K562 (cell line): ENCODE results near the gene PRELID3B. TPM values are rescaled to one million over a fixed set of nuclear protein-coding genes. Genes with fewer than 3 reads are reported as not detected.

Experiments used
- EP300 ChIP-seq: IDR thresholded peaks from 2 replicates; pipeline ENCODE4 v1.6.1; 2012; ENCODE audit warnings: low read length, improper control_type of control experiment
- HNRNPL ChIP-seq: fragments of 200-400 bp; formaldehyde crosslinking; IDR thresholded peaks from 2 replicates; pipeline ENCODE4 v1.6.1; 2017; ENCODE audit warnings: low read depth, mild to moderate bottlenecking, low read length
- ZNF24 ChIP-seq: fragments of 450-650 bp; IDR thresholded peaks from 2 replicates; pipeline ENCODE4 v1.6.1; 2016
- polyA plus RNA-seq, 8 experiments: library from polyadenylated mRNA; depleted of rRNA in 4 of 8; stranded (reverse) in 5 of 8; unstranded in 3 of 8; fragments of >200 nt; fragmentation: Nextera tagmentation in 2 of 8; fragmentation: Illumina TruSeq in 1 of 8; extraction: Ambion mirVana in 2 of 8; extraction: Trizol in 1 of 8; gene quantifications; 2 replicates each; pipeline versions ENCODE4 v1.2.1 to v1.2.3, GENCODE V29; 2011 to 2014; ENCODE audit warnings: inconsistent platforms in 1 of 8, missing spikeins in 1 of 8
- total RNA-seq, 7 experiments: library from RNA; depleted of rRNA in 6 of 7; stranded (reverse); fragments of >200 nt in 6 of 7; fragmentation: Illumina TruSeq in 2 of 7; extraction: Trizol in 2 of 7; gene quantifications; 2 replicates each; pipeline versions ENCODE4 v1.2.1 to v1.2.3, GENCODE V29; 2011 to 2021; ENCODE audit warnings: low replicate concordance in 1 of 7
- TF ChIP-seq, protein P1 (sequence below): fragments of 450-650 bp; IDR thresholded peaks from 2 replicates; pipeline ENCODE4 v1.6.1; 2016
- TF ChIP-seq, protein P2 (sequence below): fragments of 200-800 bp; sonication (Bioruptor generic); IDR thresholded peaks from 2 replicates; pipeline ENCODE4 v1.6.1; 2017; ENCODE audit warnings: missing genetic modification characterization, missing compliant biosample characterization
- TF ChIP-seq, protein P3 (sequence below), 2 experiments: fragments of 450-650 bp in 1 of 2; sonication (generic) in 1 of 2; formaldehyde crosslinking in 1 of 2; IDR thresholded peaks; 2 replicates each; pipeline versions ENCODE4 v1.7.1 to v1.9.0; 2016 to 2022; ENCODE audit warnings: inconsistent platforms in 1 of 2, mild to moderate bottlenecking in 1 of 2, missing genetic modification reagents in 1 of 2

PRELID3B gene
- total and polyA plus RNA-seq, 9 of the 15 experiments (the other 6 are each of a cell fraction or from before 2014, with no cell fraction given): 77.0 to 186 (median 101) TPM

DNA sequence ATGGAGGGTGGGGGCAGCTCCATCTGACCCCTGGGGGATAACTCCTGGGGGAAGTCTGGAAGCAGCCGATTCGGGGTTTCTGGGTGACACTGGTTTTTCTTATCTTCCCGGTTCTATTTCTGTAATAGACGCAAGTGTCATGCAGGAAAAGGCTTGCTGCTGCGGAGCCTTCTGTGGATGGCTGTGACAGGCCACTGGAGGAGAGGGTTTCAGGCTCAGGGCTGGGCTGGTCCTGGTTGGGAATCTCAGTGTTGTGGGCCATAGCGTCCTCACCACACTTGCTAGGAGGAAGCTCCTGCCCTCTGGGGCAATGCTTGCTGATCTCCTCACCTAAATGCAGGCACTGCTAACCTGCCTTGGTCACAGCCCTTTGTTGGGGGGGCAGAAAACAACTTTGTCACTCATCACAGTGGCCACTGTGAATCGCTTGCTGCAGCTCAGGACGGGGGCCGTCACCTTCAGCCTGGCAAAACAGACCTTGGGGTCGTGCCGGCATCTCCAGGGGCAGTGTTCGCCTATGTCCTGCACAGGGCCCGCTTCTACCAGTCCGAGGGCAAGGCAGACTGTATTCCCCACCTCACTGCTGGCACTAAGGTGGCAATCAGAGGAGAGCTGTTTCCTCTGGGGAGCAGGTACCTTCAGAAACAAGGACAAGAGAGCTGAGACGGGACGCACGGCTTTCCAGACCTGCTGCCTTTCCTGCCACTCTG lies 27.8 kb downstream of the PRELID3B start (continued):
- TF ChIP-seq EP300 (0 out of 2 replicates have a peak, but pooled peaks have one; percentile 4), HNRNPL (no peak), ZNF24 (no peak)
- TF ChIP-seq, protein P1, sequence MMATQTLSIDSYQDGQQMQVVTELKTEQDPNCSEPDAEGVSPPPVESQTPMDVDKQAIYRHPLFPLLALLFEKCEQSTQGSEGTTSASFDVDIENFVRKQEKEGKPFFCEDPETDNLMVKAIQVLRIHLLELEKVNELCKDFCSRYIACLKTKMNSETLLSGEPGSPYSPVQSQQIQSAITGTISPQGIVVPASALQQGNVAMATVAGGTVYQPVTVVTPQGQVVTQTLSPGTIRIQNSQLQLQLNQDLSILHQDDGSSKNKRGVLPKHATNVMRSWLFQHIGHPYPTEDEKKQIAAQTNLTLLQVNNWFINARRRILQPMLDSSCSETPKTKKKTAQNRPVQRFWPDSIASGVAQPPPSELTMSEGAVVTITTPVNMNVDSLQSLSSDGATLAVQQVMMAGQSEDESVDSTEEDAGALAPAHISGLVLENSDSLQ: 0 out of 2 replicates have a peak, but pooled peaks have one; percentile 5
- TF ChIP-seq, protein P2, sequence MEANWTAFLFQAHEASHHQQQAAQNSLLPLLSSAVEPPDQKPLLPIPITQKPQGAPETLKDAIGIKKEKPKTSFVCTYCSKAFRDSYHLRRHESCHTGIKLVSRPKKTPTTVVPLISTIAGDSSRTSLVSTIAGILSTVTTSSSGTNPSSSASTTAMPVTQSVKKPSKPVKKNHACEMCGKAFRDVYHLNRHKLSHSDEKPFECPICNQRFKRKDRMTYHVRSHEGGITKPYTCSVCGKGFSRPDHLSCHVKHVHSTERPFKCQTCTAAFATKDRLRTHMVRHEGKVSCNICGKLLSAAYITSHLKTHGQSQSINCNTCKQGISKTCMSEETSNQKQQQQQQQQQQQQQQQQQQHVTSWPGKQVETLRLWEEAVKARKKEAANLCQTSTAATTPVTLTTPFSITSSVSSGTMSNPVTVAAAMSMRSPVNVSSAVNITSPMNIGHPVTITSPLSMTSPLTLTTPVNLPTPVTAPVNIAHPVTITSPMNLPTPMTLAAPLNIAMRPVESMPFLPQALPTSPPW: peak; percentile 41; the same call in 1 of the 2 replicates
- TF ChIP-seq, protein P3, sequence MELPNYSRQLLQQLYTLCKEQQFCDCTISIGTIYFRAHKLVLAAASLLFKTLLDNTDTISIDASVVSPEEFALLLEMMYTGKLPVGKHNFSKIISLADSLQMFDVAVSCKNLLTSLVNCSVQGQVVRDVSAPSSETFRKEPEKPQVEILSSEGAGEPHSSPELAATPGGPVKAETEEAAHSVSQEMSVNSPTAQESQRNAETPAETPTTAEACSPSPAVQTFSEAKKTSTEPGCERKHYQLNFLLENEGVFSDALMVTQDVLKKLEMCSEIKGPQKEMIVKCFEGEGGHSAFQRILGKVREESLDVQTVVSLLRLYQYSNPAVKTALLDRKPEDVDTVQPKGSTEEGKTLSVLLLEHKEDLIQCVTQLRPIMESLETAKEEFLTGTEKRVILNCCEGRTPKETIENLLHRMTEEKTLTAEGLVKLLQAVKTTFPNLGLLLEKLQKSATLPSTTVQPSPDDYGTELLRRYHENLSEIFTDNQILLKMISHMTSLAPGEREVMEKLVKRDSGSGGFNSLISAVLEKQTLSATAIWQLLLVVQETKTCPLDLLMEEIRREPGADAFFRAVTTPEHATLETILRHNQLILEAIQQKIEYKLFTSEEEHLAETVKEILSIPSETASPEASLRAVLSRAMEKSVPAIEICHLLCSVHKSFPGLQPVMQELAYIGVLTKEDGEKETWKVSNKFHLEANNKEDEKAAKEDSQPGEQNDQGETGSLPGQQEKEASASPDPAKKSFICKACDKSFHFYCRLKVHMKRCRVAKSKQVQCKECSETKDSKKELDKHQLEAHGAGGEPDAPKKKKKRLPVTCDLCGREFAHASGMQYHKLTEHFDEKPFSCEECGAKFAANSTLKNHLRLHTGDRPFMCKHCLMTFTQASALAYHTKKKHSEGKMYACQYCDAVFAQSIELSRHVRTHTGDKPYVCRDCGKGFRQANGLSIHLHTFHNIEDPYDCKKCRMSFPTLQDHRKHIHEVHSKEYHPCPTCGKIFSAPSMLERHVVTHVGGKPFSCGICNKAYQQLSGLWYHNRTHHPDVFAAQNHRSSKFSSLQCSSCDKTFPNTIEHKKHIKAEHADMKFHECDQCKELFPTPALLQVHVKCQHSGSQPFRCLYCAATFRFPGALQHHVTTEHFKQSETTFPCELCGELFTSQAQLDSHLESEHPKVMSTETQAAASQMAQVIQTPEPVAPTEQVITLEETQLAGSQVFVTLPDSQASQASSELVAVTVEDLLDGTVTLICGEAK (IDR thresholded peaks at IDR 0.05): no peak
- TF ChIP-seq, protein P3 (CRISPR knock-in tag; IDR thresholded peaks at IDR 0.05): no peak
